Breast epithelium (tissue), 3 donors: ENCODE data around the gene NEURL1.

Experiments used
- POLR2A ChIP-seq: fragments of 450-650 bp; IDR thresholded peaks from one replicate; pipeline ENCODE4 v1.6.1; 2016; ENCODE audit warnings: antibody characterized with exemption, mild to moderate bottlenecking, moderate library complexity
- POLR2AphosphoS5 ChIP-seq, 3 donors: sonication (generic); formaldehyde crosslinking; IDR thresholded peaks; one replicate each; pipeline ENCODE4 v1.6.1; 2017; ENCODE audit warnings: antibody characterized with exemption in 3 of 3
- TF ChIP-seq, protein P1 (sequence below), 3 donors: fragments of 450-650 bp; IDR thresholded peaks; one replicate each; pipeline ENCODE4 v1.5.1; 2016 to 2017; ENCODE audit warnings: antibody characterized with exemption in 3 of 3, mild to moderate bottlenecking in 3 of 3, moderate library complexity in 3 of 3

DNA sequence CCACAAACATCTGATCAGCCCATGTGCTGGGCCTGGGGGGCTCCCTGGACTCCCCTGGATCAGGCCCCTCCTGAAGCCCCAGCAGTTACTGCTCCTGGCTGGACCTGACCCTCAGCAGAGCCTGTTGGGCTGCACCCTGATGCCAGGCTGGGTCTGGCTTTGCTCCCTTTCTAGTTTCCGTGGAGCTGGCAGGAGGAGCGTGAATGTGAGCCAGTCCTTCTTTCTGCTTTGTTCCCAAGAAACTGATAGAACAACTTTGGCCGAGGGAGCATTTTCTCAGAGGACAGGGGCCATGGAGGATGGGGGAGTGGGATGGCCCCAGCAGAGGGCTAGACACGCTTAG, 128.2 kb downstream of the NEURL1 start:
- TF ChIP-seq, protein P1, sequence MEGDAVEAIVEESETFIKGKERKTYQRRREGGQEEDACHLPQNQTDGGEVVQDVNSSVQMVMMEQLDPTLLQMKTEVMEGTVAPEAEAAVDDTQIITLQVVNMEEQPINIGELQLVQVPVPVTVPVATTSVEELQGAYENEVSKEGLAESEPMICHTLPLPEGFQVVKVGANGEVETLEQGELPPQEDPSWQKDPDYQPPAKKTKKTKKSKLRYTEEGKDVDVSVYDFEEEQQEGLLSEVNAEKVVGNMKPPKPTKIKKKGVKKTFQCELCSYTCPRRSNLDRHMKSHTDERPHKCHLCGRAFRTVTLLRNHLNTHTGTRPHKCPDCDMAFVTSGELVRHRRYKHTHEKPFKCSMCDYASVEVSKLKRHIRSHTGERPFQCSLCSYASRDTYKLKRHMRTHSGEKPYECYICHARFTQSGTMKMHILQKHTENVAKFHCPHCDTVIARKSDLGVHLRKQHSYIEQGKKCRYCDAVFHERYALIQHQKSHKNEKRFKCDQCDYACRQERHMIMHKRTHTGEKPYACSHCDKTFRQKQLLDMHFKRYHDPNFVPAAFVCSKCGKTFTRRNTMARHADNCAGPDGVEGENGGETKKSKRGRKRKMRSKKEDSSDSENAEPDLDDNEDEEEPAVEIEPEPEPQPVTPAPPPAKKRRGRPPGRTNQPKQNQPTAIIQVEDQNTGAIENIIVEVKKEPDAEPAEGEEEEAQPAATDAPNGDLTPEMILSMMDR (IDR thresholded peaks at IDR 0.05), result no peak
- TF ChIP-seq POLR2AphosphoS5 (IDR thresholded peaks at IDR 0.05) (no peak), POLR2A (no peak)
